ENCODE results near the gene CD160.
"Not testable (repeated sequence)": the region's sequence is repeated elsewhere in the genome, so short reads cannot be mapped to it uniquely, and the experiment has no call there.

GRCh38 chr1:145765585-145766360 lies 46.5 kb downstream of the CD160 start:
- TF ChIP-seq POLR2A, CTCF (IDR thresholded peaks at IDR 0.05): not testable (repeated sequence)

All from breast epithelium (tissue), 3 donors.